A673 (cell line): ENCODE results near the gene CHD5. TPM values are rescaled to one million over a fixed set of nuclear protein-coding genes. Genes with fewer than 3 reads are reported as not detected.

Experiments
- BruUV-seq: library from RNA; stranded (reverse); fragments of 400-500 nt; replicated peaks from 2 replicates; lab custom pipeline; 2021; lab: Mats Ljungman, UMichigan
- CTCF ChIA-PET: fragments of 300-600 bp; sonication (Branson Sonifier 250); formaldehyde crosslinking; loops from one replicate; lab custom pipeline; 2022; ENCODE audit warnings: antibody characterized with exemption; lab: Charles Lee
- POLR2A ChIA-PET: fragments of 300-600 bp; sonication (Branson Sonifier 250); formaldehyde crosslinking; loops from one replicate; lab custom pipeline; 2022; ENCODE audit warnings: antibody characterized with exemption; ENCODE audit not compliant: low non-redundant PET; lab: Charles Lee
- DNase-seq: peaks from one replicate; pipeline ENCODE4 v3.0.0-alpha.2; 2015; ENCODE audit warnings: low spot score
- H3K27ac ChIP-seq: fragments of 200-600 bp; sonication (generic); 2 replicates; pipeline ENCODE4 v1.5.1; 2016; ENCODE audit warnings: mixed run types, low read depth, mild to moderate bottlenecking, mixed read lengths, antibody characterized with exemption, low read length; ENCODE audit not compliant: poor library complexity, severe bottlenecking
- H3K27me3 ChIP-seq: fragments of 200-600 bp; sonication (generic); replicated peaks from 2 replicates; pipeline ENCODE4 v1.6.1; 2017; ENCODE audit warnings: mixed run types, low read depth, mild to moderate bottlenecking, mixed read lengths, antibody characterized with exemption, low read length; ENCODE audit not compliant: insufficient read depth, poor library complexity
- H3K36me3 ChIP-seq: fragments of 200-600 bp; sonication (generic); 2 replicates; pipeline ENCODE4 v1.6.1; 2016; ENCODE audit warnings: mixed run types, mild to moderate bottlenecking, mixed read lengths, antibody characterized with exemption, low read length; ENCODE audit not compliant: insufficient read depth, poor library complexity, severe bottlenecking
- H3K4me1 ChIP-seq: fragments of 200-600 bp; sonication (generic); 2 replicates; pipeline ENCODE4 v1.6.1; 2017; ENCODE audit warnings: mixed run types, mild to moderate bottlenecking, mixed read lengths, antibody characterized with exemption, low read length; ENCODE audit not compliant: insufficient read depth, poor library complexity, severe bottlenecking
- H3K4me3 ChIP-seq: fragments of 200-600 bp; sonication (generic); 2 replicates; pipeline ENCODE4 v1.5.1; 2016; ENCODE audit warnings: low read depth, mixed run types, mild to moderate bottlenecking, mixed read lengths, low read length; ENCODE audit not compliant: poor library complexity, severe bottlenecking
- H3K9me3 ChIP-seq: fragments of 200-600 bp; sonication (generic); 2 replicates; pipeline ENCODE4 v1.6.1; 2016; ENCODE audit warnings: mixed run types, low read depth, mild to moderate bottlenecking, mixed read lengths, antibody characterized with exemption, low read length; ENCODE audit not compliant: poor library complexity, severe bottlenecking
- EZH2 ChIP-seq: fragments of 200-600 bp; sonication (generic); IDR thresholded peaks from 2 replicates; pipeline ENCODE4 v1.6.1; 2017; ENCODE audit warnings: borderline replicate concordance, low read depth, mild to moderate bottlenecking, mixed read lengths, antibody characterized with exemption, low read length; ENCODE audit not compliant: poor library complexity, severe bottlenecking
- intact Hi-C: fragments of 100-400 bp; cut with micrococcal nuclease; formaldehyde crosslinking; loops from one replicate; pipeline ENCODE4 v1.10.0; 2022; ENCODE audit not compliant: unreplicated experiment
- total RNA-seq: library from RNA; stranded (reverse); gene quantifications from 2 replicates; pipeline ENCODE4 v1.2.3, GENCODE V29; 2021
- TF ChIP-seq, protein P1 (sequence below): fragments of 300-800, 200-600 bp; sonication (generic); conservative IDR thresholded peaks from 2 replicates; pipeline ENCODE4 v1.5.1; 2017; ENCODE audit warnings: low read depth, mild to moderate bottlenecking, antibody characterized with exemption, low read length, moderate library complexity, mixed read lengths

The CHD5 gene
- total RNA-seq, 1 experiment from 2014 or later = 0.58 TPM

DNA sequence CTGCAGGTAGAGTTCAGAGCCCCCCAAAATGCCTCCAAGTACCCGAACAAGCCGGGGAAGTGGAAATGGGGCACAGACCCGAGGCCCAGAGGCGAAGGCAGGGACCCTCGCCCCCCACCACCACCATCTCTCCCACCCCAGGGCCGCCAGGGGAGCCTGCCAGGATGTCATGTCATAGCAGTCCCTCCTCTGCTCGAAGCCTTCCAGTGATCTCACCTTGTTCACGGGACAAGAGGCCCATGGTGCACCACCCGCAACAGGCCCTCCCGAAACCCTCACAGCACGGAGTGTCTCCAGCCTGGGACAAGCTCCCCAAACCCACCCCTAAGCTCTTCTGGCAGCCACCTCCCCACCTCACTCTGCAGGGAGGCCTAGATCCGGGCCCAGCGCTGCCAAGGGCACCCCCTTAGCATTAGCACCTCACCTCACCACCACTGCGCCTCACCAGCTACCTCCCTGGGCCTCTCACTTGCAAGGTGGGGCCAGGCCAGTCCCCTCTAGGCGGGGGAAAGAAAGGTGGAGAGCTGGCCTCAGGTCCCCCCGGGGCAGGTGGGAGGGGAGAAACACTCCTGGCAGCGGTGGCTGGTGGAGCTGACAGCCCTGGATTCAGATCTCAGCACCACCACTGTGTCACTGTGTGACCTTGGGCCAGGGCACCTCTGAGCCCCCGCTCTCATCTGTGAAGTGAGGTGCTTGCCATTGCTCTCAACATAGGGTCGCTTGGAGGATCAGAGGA, 13.3 kb downstream of the CHD5 start:
- no peak overlapping the region for H3K4me3 ChIP-seq
- BruUV-seq = no TSS peak
- no peaks in the 10 kb centered on the region for H3K36me3 ChIP-seq
- ChIA-PET CTCF (no interaction called here), POLR2A (no interaction called here)
- intact Hi-C loops = no loop called here
- no peaks in the 10 kb centered on the region for H3K4me1 ChIP-seq
- peaks cover 64% of the 10 kb centered on the region for H3K27me3 ChIP-seq
- H3K9me3 ChIP-seq = no peaks in the 10 kb centered on the region
- TF ChIP-seq, protein P1, sequence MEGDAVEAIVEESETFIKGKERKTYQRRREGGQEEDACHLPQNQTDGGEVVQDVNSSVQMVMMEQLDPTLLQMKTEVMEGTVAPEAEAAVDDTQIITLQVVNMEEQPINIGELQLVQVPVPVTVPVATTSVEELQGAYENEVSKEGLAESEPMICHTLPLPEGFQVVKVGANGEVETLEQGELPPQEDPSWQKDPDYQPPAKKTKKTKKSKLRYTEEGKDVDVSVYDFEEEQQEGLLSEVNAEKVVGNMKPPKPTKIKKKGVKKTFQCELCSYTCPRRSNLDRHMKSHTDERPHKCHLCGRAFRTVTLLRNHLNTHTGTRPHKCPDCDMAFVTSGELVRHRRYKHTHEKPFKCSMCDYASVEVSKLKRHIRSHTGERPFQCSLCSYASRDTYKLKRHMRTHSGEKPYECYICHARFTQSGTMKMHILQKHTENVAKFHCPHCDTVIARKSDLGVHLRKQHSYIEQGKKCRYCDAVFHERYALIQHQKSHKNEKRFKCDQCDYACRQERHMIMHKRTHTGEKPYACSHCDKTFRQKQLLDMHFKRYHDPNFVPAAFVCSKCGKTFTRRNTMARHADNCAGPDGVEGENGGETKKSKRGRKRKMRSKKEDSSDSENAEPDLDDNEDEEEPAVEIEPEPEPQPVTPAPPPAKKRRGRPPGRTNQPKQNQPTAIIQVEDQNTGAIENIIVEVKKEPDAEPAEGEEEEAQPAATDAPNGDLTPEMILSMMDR = no peak
- TF ChIP-seq EZH2 = no peak
- no peak for DNase-seq
- no peak overlapping the region for H3K27ac ChIP-seq

DNA sequence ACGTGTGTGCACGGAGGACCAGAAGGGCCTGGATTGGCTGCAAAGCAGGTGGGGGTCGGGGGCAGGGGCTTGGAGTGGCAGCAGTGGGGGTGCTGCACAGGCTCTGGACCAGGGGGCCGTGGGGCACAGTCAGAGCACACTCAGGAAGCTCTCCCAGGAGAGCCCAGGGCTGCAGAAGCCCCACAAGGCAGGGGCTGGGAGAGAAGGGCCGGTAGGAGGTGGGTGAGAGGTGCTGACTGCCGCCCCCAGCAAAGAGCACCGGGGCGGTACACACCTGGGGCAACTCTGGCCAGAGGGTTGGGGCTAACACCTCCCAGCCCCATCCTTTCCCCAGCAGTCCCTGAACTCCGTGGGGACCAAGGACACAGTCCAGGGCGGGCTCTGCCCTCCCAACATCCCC, 13.9 kb downstream of the CHD5 start:
- H3K4me3 ChIP-seq = no peak overlapping the region
- intact Hi-C loops = no loop called here
- H3K9me3 ChIP-seq = no peaks in the 10 kb centered on the region
- H3K36me3 ChIP-seq = no peaks in the 10 kb centered on the region
- ChIA-PET CTCF (no interaction called here), POLR2A (no interaction called here)
- DNase-seq = no peak
- peaks cover 67% of the 10 kb centered on the region for H3K27me3 ChIP-seq
- H3K4me1 ChIP-seq = no peaks in the 10 kb centered on the region
- BruUV-seq = no TSS peak
- H3K27ac ChIP-seq = no peak overlapping the region
- no peak for TF ChIP-seq EZH2
- TF ChIP-seq, protein P1 = no peak

DNA sequence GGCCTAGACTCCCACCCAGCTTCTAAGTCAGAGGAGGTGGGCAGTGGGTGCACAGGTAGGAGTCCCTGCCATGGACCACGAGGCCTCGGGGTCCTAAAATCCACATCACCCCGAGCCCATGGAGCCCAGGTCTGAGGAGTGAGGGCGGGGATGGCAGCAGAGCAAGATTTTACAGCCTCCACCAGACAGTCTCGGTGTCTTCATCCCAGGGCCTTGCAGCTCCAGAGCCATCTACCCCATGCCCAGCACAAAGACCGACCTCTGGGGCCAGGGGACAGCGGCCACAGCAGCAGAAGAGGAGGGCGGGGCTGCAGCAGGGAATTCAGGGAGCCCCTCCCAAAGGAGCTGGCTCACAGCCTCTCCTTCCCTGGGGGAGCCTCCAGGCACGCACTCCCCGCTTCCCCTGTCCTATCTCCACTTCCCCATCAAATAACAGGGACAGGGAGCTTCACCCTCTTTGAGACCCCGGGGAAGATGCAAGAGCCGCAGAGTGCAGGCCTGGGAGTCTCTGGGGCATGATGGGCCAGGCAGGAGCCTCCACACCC, 14.6 kb downstream of the CHD5 start:
- DNase-seq = no peak
- no TSS peak for BruUV-seq

More for the DNA sequence above, 14.6 kb downstream of the CHD5 start:
- Histone ChIP-seq H3K27ac (no peak overlapping the region), H3K4me3 (no peak overlapping the region), H3K9me3 (no peaks in the 10 kb centered on the region), H3K4me1 (no peaks in the 10 kb centered on the region), H3K36me3 (no peaks in the 10 kb centered on the region), H3K27me3 (peaks cover 69% of the 10 kb centered on the region)
- ChIA-PET POLR2A (no interaction called here), CTCF (no interaction called here)
- intact Hi-C loops = no loop called here
- TF ChIP-seq, protein P1 = no peak
- TF ChIP-seq EZH2 = no peak
